Vagina (tissue), 2 donors: Measurements from ENCODE around the gene PTPN2.

Source experiments
- CTCF ChIP-seq, 3 experiments: fragments of 450-650 bp in 2 of 3; fragments of 200-600 bp in 1 of 3; sonication (generic) in 1 of 3; IDR thresholded peaks; one replicate each; pipeline ENCODE4 v1.5.1; 2017 to 2019; ENCODE audit warnings: antibody characterized with exemption in 3 of 3, mild to moderate bottlenecking in 2 of 3, moderate library complexity in 2 of 3
- POLR2A ChIP-seq, 2 donors: fragments of 450-650 bp; IDR thresholded peaks; one replicate each; pipeline ENCODE4 v1.6.1; 2017; ENCODE audit warnings: antibody characterized with exemption in 2 of 2, mild to moderate bottlenecking in 2 of 2, moderate library complexity in 2 of 2
- POLR2AphosphoS5 ChIP-seq, 2 donors: sonication (generic); formaldehyde crosslinking; IDR thresholded peaks; one replicate each; pipeline ENCODE4 v1.9.0; 2017; ENCODE audit warnings: antibody characterized with exemption in 2 of 2, mild to moderate bottlenecking in 2 of 2, low read depth in 1 of 2; ENCODE audit not compliant: insufficient read depth in 1 of 2

- TF ChIP-seq CTCF (IDR thresholded peaks at IDR 0.05) (no peak), POLR2AphosphoS5 (IDR thresholded peaks at IDR 0.05; ENCODE audit: insufficient read depth in 1 of 2, low read depth in 1 of 2) (no peak), POLR2A (IDR thresholded peaks at IDR 0.05) (no peak)
Measured at GRCh38 chr18:12872408-12872807, 11.6 kb downstream of the PTPN2 start.
